Measurements from ENCODE around the gene RNASE12. TPM values are rescaled to one million over a fixed set of nuclear protein-coding genes. Genes with fewer than 3 reads are reported as not detected.

RNASE12 gene
- total and polyA plus RNA-seq, 8 donors: not detected

GRCh38 chr14:20606902-20607242 is 15.7 kb upstream of the RNASE12 start:
- H3K4me3 ChIP-seq: no peak overlapping the region
- 22 to 48% (median 37%) methylated on average over 2 of the region's 2 CpGs for whole genome bisulfite sequencing, 5 donors
- intact Hi-C loops (cut with DNase I; ENCODE audit: low total_unique reads): loop anchor here (5.0 to 10.0 kb wide), 2 partner anchors 72 to 280 kb away; no protein-coding TSS in a partner anchor
- H3K4me1 ChIP-seq: peaks cover 9 to 26% (median 20%) of the 10 kb centered on the region in 4 donors
- H3K9me3 ChIP-seq: no peaks in the 10 kb centered on the region
- H3K27me3 ChIP-seq: no peaks in the 10 kb centered on the region
- no peaks in the 10 kb centered on the region for H3K36me3 ChIP-seq
- DNase-seq: no peak
- TF ChIP-seq, protein P1, sequence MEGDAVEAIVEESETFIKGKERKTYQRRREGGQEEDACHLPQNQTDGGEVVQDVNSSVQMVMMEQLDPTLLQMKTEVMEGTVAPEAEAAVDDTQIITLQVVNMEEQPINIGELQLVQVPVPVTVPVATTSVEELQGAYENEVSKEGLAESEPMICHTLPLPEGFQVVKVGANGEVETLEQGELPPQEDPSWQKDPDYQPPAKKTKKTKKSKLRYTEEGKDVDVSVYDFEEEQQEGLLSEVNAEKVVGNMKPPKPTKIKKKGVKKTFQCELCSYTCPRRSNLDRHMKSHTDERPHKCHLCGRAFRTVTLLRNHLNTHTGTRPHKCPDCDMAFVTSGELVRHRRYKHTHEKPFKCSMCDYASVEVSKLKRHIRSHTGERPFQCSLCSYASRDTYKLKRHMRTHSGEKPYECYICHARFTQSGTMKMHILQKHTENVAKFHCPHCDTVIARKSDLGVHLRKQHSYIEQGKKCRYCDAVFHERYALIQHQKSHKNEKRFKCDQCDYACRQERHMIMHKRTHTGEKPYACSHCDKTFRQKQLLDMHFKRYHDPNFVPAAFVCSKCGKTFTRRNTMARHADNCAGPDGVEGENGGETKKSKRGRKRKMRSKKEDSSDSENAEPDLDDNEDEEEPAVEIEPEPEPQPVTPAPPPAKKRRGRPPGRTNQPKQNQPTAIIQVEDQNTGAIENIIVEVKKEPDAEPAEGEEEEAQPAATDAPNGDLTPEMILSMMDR (IDR thresholded peaks at IDR 0.05): no peak
- TF ChIP-seq EP300 (IDR thresholded peaks at IDR 0.05) (no peak), POLR2AphosphoS5 (IDR thresholded peaks at IDR 0.05) (no peak), POLR2A (IDR thresholded peaks at IDR 0.05) (no peak)
- H3K27ac ChIP-seq: no peak overlapping the region

DNA sequence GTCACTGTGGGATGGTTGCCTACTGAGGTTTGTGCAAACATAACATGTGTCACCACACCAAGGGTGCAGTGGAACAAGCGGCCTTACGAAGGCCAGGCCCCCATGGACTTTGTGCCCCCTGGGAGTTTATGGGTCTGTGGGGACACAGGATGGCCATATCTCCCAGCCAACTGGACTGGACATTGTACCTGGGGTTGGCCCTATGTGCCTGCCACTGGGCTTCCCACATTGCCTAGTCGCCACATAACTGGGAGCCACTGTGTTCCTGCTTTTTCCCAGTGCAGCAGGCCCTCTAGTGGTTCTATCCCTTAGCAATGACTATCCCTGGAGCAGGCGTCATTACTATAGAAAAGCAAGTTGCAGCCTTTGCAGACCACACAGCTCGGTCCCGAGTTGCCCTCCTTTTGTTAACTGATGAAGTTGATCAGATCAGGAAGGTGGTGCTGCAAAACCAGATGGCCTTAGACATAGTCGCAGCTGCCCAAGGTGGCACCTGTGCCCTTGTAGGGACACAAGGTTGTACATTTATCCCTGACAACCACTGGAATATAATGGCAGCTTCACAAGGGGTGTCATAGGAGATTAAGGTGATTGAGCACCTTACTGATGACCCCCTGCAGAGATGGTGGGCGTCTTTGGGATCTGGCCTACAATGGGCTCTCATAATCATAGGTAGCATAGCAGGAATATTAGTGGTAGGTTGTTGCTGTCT is 15.2 kb upstream of the RNASE12 start:
- no peaks in the 10 kb centered on the region for H3K36me3 ChIP-seq
- intact Hi-C loops (cut with DNase I; ENCODE audit: low total_unique reads): loop anchor here (5.0 to 10.0 kb wide), 2 partner anchors 72 to 279 kb away; no protein-coding TSS in a partner anchor
- H3K27me3 ChIP-seq: no peaks in the 10 kb centered on the region
- H3K4me3 ChIP-seq: no peak overlapping the region
- H3K27ac ChIP-seq: no peak overlapping the region
- no peak for TF ChIP-seq EP300 (IDR thresholded peaks at IDR 0.05)
- TF ChIP-seq, protein P1 (IDR thresholded peaks at IDR 0.05): peak in 5 of 7 experiments; percentile 19 to 50 (median 30)
- peak; percentile 44 to 74 for DNase-seq
- H3K9me3 ChIP-seq: no peaks in the 10 kb centered on the region
- H3K4me1 ChIP-seq: peaks cover 9 to 21% (median 17%) of the 10 kb centered on the region in 4 donors
- WGBS, 5 donors: 30 to 37% (median 35%) methylated on average over 8 of the region's 8 CpGs

DNA sequence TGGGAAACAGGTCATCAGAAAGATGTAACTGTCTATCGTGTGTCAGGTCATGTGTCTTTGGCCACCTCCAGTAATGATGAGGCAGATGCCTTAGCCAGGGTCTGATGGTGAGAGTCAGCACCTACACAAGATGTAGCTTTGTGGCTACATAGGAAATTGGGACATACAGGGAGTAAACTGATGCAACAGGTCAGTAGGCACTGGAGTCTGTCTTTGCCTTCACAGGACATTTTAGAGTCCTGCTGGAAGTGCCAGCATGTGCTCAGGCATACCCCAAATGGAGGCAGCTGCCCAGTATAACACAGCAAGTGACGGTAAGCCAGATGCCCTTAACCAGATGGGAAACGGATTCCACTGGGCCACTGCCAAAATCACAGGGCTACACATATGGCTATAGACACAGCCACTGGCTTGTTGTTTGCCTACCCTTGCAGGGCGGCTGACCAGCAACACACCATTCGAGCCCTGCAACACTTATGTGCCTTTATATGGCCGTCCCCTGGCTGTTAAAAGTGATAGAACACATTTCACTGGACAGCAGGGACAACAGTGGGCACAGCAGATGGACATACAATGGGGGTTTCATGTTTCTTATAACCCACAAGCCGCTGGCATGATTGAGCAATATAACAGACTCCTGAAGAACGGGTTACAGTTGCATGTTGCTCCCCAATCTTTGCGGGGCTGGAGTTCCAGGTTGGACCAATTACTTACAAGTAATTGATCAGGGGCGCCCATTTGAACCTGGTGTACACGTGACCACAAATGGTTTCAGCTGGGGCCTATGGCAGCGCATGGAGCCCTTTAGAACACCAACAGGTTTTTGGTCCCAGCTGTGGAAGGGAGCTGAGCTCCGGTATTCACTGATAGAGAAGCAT is 12.9 kb upstream of the RNASE12 start:
- H3K27me3 ChIP-seq: no peaks in the 10 kb centered on the region
- intact Hi-C loops (cut with DNase I; ENCODE audit: low total_unique reads): loop anchor here (10.0 kb wide), 1 partner anchor 69 kb away; no protein-coding TSS in a partner anchor
- 74 to 84% (median 83%) methylated on average over 11 to 13 of the region's 13 CpGs for WGBS, 5 donors
- DNase-seq: no peak
- H3K4me3 ChIP-seq: no peak overlapping the region
- no peaks in the 10 kb centered on the region for H3K36me3 ChIP-seq
- H3K4me1 ChIP-seq: peaks cover 0 to 7% (median 4%) of the 10 kb centered on the region in 4 donors
- no peaks in the 10 kb centered on the region for H3K9me3 ChIP-seq
- H3K27ac ChIP-seq: no peak overlapping the region
- TF ChIP-seq EP300 (IDR thresholded peaks at IDR 0.05) (no peak), POLR2A (IDR thresholded peaks at IDR 0.05) (no peak), POLR2AphosphoS5 (IDR thresholded peaks at IDR 0.05) (no peak)
- TF ChIP-seq, protein P1 (IDR thresholded peaks at IDR 0.05): no peak

GRCh38 chr14:20602583-20602982 is 11.4 kb upstream of the RNASE12 start:
- no peaks in the 10 kb centered on the region for H3K9me3 ChIP-seq
- no peaks in the 10 kb centered on the region for H3K27me3 ChIP-seq
- H3K4me1 ChIP-seq: peaks cover 0 to 5% (median 2%) of the 10 kb centered on the region in 4 donors
- no peak overlapping the region for H3K4me3 ChIP-seq
- TF ChIP-seq EP300 (IDR thresholded peaks at IDR 0.05) (no peak), POLR2A (IDR thresholded peaks at IDR 0.05) (no peak), POLR2AphosphoS5 (IDR thresholded peaks at IDR 0.05) (no peak)
- TF ChIP-seq, protein P1 (IDR thresholded peaks at IDR 0.05): no peak
- 82 to 91% (median 85%) methylated on average over 9 of the region's 9 CpGs for WGBS, 5 donors
- H3K27ac ChIP-seq: no peak overlapping the region
- no peaks in the 10 kb centered on the region for H3K36me3 ChIP-seq
- intact Hi-C loops (cut with DNase I; ENCODE audit: low total_unique reads): loop anchor here (10.0 kb wide), 1 partner anchor 68 kb away; no protein-coding TSS in a partner anchor
- DNase-seq: no peak

Measured in stomach (tissue), 9 donors.